ENCODE results near the gene TANGO2.

Gene TANGO2

DNA sequence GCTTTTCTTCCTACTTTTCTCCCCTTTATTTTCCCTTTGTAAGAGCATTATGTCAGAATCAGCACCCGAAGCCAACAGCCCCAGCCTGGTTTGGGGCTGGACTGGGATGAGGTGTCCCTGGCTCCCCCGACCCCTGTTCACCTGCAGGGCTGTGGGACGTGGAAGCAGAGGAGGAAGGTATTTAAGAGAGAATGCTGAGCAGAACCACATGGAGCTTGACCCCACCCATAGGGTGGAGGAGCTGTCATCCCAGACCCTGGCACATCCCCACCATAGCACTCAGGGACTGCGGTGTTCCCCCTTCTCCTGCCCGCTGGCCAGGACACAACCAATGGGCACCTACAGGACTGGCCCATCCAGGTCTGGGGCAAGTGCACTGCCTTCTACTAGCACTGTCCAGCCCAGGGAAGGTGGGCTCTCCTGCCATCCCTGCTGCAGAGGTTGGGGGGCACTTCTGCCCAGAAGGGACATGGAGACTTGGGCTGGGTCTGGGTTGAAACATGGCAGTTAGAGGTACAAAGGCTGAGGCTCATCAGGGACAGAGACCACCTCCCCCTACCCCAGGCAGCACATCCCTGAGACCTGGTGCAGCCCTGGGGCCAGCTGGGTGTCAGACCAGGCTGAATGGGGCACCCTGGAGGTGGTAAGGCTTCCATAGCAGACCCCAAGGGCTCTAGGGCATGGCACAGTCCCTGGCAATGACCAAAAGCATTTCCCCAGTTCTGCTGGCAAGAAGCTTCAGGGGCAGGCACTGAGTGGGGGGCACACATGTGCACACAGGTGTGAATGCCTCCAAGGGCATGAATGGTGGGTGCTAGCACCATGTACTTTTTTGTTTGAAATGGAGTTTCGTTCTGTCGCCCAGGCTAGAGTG is 19.7 kb downstream of the TANGO2 start:
- Histone ChIP-seq H3K27me3 (replicated peaks) (no peaks in the 10 kb centered on the region), H3K4me3 (ENCODE audit: low read depth, low read length) (no peak overlapping the region), H3K36me3 (replicated peaks) (peaks cover 21% of the 10 kb centered on the region), H3K27ac (no peak overlapping the region)
- TF ChIP-seq, protein P1, sequence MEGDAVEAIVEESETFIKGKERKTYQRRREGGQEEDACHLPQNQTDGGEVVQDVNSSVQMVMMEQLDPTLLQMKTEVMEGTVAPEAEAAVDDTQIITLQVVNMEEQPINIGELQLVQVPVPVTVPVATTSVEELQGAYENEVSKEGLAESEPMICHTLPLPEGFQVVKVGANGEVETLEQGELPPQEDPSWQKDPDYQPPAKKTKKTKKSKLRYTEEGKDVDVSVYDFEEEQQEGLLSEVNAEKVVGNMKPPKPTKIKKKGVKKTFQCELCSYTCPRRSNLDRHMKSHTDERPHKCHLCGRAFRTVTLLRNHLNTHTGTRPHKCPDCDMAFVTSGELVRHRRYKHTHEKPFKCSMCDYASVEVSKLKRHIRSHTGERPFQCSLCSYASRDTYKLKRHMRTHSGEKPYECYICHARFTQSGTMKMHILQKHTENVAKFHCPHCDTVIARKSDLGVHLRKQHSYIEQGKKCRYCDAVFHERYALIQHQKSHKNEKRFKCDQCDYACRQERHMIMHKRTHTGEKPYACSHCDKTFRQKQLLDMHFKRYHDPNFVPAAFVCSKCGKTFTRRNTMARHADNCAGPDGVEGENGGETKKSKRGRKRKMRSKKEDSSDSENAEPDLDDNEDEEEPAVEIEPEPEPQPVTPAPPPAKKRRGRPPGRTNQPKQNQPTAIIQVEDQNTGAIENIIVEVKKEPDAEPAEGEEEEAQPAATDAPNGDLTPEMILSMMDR (IDR thresholded peaks at IDR 0.05; ENCODE audit: low read depth, low read length, missing control alignments) = no peak
- DNase-seq = no peak
- in situ Hi-C loops (cut with HindIII; ENCODE audit: low pct_ligation_motif_present, low sequenced_read_pairs) = no loop called here

DNA sequence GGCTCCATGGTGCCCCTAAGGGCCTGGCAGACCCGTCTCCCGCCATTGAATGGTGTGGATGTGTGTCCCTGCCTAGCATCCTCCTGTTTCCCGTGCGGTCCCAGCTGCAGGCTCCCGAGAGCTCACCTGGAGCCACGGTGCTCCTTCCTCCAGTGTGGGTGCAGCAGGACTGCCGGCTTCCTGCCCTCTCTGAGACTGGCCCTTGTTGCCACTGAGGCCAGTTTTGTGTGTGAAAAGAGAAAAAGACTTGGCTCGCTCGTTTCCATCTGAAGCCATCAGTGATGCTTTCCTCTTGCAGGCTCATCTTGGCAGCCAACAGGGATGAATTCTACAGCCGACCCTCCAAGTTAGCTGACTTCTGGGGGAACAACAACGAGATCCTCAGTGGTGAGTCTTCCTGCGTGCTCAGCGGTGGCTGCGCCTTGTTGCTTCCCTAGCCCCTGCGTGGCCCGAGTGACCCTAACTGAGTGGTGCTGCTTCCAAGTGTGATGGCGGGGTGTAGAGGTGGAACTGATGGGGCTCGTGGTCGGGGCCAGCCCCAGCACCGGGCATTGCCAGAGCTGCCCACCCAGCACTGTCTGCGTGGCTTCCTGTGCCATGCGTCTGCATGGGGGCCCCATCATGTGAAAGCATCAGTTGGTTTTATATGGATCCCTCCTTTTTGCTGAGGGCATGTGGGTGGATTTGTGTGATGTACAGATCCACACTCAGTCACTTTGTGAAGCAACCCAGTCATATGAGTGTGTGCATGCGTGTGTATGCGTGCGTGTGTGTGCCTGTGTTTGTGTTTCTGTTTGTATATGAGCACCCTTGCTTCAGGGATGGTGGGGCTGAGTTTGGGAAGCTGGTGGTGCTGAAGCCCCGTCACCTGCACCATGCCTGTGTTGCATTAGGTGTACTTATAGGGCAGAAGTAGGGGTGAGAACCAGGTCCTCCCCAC is 22.4 kb downstream of the TANGO2 start:
- TF ChIP-seq, protein P1 (IDR thresholded peaks at IDR 0.05; ENCODE audit: low read depth, low read length, missing control alignments) = no peak
- Histone ChIP-seq H3K36me3 (replicated peaks) (peaks cover 28% of the 10 kb centered on the region), H3K27me3 (replicated peaks) (no peaks in the 10 kb centered on the region), H3K27ac (no peak overlapping the region), H3K4me3 (ENCODE audit: low read depth, low read length) (no peak overlapping the region)
- in situ Hi-C loops (cut with HindIII; ENCODE audit: low pct_ligation_motif_present, low sequenced_read_pairs) = no loop called here
- no peak for DNase-seq

DNA sequence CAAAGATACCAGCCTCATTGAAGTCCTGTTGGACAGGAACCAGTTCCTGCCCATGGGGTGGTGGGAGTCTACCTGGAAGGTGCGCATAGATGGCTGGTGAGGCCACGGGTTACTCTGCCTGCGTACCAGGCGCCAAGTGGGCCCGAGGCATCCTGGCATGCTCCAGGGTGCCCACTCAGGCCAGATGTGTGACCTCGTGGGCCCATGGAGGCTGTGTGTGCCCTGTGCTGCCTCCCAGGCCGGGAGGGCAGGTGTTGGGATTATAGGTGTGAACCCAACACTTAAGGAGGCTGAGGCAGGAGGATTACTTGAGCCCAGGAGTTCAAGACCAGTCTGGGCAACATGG is 23.1 kb downstream of the TANGO2 start:
- H3K36me3 ChIP-seq (replicated peaks) = peaks cover 29% of the 10 kb centered on the region
- H3K27me3 ChIP-seq (replicated peaks) = no peaks in the 10 kb centered on the region
- H3K4me3 ChIP-seq (ENCODE audit: low read depth, low read length) = no peak overlapping the region
- in situ Hi-C loops (cut with HindIII; ENCODE audit: low pct_ligation_motif_present, low sequenced_read_pairs) = no loop called here
- H3K27ac ChIP-seq = no peak overlapping the region
- no peak for DNase-seq
- TF ChIP-seq, protein P1 (IDR thresholded peaks at IDR 0.05; ENCODE audit: low read depth, low read length, missing control alignments) = no peak

DNA sequence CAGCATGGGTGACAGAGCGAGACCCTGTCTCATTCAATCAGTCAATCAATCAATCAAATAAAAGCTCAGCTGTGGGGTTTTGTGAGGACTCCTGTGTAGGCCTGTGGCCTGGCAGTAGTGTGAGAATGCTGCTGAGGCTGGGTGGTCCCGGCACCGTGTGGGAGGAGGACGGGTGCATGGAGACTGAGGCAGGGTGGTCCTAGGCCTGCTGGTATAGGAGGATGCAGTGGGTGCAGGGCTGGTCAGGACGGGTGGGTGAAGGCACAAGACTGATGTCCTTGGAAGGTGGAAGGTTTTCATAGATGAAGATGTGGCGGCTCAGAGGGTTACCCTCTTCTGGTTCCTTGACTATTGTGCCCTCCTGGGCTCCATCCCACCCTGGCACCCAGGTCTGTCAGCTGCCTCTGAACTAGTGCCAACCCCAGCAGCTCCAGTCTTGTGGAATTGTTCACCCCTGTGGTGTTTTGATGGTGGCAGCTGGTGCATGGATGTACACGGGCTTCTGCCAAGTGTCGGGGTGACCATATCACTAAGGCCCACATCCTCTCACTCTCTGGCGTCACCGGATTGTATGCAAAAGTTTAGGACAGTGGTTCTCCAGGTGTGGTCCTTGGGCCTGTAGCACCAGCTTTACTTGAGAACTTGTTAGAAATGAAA is 23.7 kb downstream of the TANGO2 start:
- no peak overlapping the region for H3K27ac ChIP-seq
- TF ChIP-seq, protein P1 (IDR thresholded peaks at IDR 0.05; ENCODE audit: low read depth, low read length, missing control alignments) = no peak
- no peaks in the 10 kb centered on the region for H3K27me3 ChIP-seq (replicated peaks)
- in situ Hi-C loops (cut with HindIII; ENCODE audit: low pct_ligation_motif_present, low sequenced_read_pairs) = no loop called here
- H3K36me3 ChIP-seq (replicated peaks) = peaks cover 30% of the 10 kb centered on the region
- no peak overlapping the region for H3K4me3 ChIP-seq (ENCODE audit: low read depth, low read length)
- DNase-seq = no peak

DNA sequence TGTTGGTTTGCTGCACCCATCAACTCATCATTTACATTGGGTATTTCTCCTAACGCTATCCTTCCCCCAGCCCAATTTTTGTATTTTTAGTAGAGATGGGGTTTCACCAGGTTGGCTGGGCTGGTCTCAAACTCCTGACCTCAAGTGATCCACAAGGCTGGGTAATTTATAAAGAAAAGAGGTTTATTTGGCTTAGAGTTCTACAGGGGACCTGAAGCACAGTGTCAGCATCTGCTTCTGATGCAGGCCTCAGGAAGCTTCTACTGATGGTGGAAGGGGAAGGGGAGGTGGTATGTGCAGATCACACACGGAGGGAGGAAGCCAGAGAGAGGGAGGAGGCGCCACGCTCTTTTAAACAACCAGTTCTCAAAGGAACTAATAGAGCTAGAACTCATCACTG is 25.8 kb downstream of the TANGO2 start:
- H3K36me3 ChIP-seq (replicated peaks) = peaks cover 33% of the 10 kb centered on the region
- H3K4me3 ChIP-seq (ENCODE audit: low read depth, low read length) = no peak overlapping the region
- H3K27me3 ChIP-seq (replicated peaks) = no peaks in the 10 kb centered on the region
- no peak overlapping the region for H3K27ac ChIP-seq
- TF ChIP-seq, protein P1 (IDR thresholded peaks at IDR 0.05; ENCODE audit: low read depth, low read length, missing control alignments) = no peak
- in situ Hi-C loops (cut with HindIII; ENCODE audit: low pct_ligation_motif_present, low sequenced_read_pairs) = no loop called here
- DNase-seq = no peak

Data from brain microvascular endothelial cell (primary cell).